Activated CD4-positive, alpha-beta T cell treated with anti-CD3 and anti-CD28 coated beads, Interleukin-2, amount 50 U/mL, for 1 hour (primary cell): Measurements from ENCODE around the gene DNMT3B.
"Not testable (repeated sequence)": the region's sequence is repeated elsewhere in the genome, so short reads cannot be mapped to it uniquely, and the experiment has no call there.

ENCODE experiments used
- DNase-seq: peaks from one replicate; pipeline ENCODE4 v3.0.0-alpha.2; 2020

DNMT3B gene

DNA sequence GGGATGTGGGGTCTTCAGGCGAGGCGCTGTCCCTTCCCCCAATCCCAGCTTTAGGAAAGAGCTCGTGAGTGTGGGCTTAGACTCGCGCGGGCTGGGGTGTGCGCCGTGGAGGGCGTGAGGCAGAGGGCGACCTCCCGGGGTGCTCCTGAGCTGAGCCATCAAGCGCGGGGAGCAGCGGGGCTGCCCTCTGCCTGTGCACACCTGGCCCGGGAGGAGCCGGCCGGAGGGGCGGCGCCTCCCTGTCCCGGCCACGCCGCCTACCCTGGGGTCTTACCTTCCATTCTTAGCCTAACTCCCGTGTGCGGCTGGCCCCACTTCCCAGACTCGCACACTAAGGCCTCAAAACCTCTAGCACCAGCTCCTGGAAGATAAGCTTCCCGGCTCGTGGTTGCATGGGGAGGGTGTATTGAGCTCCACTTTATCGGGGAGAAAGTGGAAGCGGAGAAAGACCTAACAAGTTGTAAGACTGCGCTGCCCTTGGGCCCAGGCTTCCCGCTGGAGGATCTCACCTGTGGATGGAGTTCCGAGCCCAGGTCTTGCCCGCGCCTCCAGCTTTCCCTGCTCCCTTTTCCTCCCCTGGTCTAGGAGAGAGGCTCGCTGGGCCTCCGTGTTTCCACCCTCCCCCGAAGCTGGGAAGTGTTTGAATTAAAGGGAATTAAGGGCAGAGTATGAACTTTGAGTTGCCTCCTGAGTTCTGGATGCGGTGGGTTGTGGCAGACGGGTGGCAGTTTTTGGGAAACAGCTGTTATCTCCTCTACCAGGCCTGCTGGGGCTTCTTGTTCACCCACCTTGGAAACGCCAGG lies 1.2 kb downstream of the DNMT3B start:
- DNase-seq, result no peak

DNA sequence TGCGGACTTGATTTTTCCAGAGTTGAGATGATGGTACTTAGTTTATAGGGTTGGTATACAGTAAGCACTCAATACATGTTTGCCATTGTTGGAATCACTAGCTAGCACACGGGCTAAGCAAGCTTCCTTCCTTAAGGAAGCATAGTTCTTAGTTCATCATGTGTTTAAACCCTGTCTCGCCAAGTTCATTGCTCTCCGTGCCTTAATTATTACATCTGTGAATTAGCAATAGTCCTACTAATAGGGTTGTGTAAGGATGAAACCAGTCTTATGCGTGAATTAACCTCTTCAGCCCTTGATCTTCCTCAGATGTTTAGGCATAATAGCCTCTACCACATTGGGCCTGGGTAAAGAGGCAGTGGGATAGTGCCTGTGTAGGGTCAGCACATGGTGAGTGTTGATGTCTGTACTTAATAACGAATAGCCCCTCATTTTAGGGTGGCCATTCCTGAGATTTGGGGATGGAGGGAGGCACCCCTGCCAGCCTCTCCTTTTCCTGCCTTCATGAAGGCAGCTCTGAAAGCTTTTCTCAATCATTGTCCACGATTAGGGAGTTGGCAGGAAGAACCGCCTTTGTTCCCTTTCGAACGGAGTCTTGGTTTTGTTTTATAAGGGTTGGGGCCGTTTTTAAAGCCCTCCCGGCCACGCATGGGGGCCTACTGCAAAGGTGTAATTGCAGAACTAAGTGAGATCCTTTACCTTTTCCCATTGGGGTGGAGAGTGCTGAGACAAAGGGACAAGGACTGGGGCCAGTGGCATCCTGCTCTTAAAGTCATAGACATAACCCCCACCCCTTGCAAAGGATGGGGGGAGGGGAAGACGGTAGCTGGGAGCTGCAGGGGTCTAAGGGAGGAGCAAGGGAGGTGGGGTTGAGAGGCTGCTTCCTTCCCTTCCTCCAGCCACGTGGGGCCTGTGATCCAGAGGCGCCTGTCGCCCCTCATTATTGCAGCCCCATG lies 2.1 kb downstream of the DNMT3B start:
- DNase-seq, result no peak

DNA sequence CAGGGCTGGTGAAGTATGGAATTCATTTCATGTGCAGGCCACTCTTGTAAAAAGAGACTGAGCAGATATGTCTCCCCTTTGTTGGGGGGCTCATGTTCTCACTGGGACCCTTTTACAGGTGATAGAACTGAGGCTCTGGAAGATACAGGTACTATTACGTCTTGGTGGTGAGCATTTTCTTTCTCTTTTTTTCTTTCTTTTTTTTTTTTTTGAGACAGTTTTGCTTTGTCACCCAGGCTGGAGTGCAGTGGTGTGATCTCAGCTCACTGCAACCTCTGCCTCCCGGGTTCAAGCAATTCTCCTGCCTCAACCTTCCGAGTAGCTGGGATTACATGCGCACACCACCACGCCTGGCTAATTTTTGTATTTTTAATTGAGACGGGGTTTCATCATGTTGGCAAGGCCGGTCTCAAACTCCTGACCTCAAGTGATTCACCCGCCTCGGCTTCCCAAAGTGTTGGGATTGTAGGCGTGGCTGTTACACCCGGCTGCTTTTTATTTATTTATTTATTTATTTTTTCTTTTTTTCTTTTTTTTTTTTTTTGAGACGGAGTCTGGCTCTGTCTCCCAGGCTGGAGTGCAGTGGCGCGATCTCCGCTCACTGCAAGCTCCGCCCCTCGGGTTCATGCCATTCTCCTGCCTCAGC lies 3.2 kb downstream of the DNMT3B start:
- not testable (repeated sequence) for DNase-seq

DNA sequence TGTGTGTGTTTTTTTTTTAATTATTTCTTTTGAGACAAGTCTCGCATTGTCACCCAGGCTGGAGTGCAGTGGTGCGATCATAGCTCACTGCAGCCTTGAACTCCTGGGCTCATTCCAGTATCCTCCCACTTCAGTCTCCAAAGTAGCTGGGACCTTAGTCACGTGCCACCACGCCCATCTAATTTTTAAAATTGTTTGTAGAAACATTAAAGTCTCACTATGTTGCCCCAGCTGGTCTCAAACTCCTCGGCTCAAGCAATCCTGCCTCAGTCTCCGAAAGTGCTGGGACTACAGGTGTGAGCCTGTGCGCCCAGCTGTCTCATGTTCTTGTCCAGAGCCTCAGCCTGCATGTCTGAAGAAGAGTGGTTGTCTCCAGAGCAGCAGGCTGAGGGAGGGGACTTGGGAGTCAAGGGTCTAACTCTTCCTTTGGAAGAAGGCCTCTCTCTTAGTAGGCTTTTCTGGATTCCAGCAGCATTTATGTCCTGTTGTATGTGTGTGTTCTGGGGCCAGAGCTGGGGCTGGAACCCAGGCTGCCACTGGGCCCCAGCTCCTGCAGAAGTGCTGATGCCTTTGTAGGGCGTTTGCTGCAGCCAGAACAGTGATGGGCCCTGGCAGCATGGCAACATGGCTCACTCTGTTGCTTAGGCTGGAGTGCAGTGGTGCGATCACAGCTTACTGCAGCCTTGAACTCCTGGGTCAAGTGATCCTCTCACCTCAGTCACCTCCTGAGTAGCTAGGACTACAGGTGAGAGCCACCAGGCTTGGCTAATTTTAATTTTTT lies 5.4 kb downstream of the DNMT3B start:
- no peak for DNase-seq

DNA sequence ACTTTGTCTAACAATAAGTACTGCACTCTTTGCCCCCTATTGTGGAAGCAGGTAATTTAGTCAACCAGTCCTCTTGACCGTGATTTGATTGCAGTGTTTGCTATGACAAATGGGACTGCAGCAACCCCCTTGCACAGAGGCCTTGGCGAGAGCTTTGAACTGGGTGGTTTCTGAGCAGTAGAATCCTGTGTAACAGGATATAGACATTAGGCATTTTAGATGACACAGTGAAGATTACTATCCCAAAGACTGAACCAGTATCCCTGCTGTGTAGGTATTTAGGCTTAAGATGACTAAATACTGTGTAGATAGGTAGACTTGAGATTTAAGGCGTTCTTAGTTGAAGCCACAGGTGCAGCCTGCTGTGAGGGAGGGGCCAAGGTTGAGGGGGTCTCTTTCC lies 9.9 kb downstream of the DNMT3B start:
- no peak for DNase-seq

DNA sequence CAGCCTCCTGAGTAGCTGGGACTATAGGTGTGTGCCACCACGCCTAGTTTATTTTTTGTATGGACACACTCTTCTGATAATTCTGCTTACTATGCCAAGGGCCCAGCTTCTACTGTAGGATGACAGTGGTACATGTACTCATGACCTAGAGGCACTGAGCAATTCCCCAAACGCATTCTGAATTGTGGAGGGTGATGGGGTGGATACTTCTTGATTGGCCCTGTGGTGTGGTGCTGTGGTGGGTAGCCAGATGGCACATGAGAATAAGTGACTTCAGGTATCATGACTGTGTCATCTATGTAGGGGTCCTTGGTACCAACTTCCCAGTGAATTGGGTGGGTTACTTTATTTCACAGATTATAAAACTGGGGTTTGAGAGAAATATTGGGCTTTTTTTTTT lies 11.0 kb downstream of the DNMT3B start:
- DNase-seq, result no peak

DNA sequence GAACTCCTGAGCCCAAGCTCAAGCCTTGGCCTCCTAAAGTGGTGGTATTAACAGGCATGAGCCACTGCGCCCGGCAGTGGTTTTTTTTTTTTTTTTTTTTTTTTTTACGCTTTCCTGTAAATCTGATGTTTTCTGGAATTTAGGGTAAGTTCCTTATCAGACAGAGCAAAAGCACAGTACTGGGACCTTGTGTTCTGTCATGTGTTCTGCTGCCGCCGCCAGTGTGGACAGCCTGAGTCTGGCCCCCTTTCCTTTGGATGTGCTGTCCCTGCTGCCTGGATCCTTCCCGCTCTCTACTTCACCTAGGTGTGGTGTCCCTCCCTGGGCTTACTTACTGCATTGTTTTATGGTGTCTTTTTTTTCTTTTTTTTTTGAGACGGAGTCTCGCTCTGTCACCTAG lies 11.7 kb downstream of the DNMT3B start:
- no peak for DNase-seq

DNA sequence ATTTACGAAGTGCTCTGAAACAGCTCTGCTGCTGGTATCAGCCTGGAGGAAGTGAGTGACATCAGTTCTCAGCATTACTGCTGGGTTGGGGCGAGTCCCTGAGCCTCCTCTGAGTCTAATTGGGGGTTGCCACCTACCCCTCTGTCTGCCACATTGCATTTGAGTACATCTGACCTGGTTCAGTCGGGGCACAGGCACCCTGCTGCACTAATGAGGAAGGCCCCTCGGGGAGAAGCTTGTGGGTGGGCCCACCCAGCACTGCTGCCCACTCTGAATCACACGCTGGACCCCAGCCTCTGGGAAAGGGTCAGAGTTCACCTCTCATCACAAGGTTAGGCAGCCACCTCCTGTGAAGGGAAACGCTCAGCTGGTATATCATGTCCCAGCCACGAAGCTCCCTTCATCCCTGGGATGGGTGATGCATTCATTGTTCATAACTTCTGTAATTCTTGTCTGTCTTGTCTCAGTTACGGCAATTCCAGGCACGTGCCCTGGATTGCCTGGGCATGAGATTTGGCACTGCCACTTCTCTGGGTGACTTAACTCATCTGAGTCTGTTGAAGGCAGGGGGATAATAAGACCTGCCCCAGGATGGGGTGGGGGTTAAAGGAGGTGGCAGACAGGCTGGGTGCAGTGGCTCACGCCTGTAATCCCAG lies 13.3 kb downstream of the DNMT3B start:
- DNase-seq, result no peak

DNA sequence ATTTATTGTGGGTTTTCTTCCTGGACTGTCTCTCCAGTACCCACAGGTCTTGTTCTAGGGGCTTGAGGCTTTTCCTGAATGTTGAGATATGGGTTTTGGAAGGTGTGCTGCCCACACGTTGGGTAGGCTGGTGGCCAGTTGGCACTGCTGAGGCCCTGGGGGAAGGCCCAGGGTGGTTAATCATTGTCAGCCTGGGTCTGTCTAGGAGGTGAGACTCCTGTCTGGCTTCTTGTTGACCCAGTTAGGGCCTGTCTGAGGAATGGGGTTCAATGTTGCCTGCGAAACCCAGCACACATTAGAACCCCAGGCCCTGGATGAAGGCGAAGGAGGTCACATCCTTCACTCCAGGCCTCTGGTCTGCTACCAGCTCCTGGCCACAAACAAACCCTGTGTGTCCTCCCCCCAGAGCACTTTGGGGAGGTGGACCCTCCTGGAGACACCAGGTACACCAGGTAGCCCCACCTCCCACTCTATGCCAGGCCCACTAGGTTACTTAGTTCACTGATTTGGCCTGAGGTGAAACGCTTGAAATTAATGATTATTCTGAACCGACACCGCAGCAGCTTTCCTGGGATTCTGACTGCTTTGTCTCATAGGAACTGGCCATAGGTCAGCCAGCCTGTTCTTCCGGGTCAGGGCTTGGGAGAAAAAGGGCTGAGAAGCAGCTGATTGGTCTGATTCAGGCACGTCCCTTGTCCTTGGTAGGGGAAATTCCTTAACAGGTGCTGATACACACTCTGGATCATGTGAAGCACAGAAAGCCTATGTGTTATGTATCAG lies 15.2 kb downstream of the DNMT3B start:
- DNase-seq, result no peak

DNA sequence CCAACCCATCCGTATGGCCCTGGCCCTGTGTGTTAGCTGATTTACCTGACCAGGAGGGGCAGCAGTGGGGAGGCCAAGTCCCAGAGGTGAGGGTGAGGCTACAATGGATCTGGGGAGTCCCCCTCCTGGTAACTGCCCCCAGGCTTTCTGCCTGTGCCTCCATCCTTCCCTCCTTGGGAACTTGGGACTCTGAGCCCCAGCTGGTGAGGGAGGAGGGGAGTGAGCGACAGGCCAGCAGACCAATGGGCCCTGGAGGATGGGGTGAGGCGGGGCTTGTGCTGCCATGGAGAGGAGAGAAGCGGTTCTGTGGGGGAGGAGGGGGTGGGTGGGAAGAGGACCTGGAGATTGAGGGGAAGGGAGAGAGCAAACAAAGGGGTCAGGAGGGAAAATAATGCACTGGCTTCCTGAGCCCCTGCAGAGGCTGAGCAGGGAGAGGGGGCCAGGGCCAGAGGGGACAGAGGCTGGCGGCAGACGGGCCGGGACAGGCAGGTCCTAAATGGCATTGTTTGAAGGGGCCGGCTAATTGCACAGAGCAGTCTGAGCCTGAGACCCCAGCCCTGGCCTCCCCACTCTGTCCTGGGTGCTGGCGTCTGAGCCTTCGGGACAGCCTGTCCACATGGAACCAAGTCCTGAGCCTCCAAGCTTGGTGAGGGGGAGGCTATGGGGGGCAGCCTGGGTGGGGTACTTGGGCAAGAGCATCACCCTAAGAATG lies 17.5 kb downstream of the DNMT3B start:
- no peak for DNase-seq

DNA sequence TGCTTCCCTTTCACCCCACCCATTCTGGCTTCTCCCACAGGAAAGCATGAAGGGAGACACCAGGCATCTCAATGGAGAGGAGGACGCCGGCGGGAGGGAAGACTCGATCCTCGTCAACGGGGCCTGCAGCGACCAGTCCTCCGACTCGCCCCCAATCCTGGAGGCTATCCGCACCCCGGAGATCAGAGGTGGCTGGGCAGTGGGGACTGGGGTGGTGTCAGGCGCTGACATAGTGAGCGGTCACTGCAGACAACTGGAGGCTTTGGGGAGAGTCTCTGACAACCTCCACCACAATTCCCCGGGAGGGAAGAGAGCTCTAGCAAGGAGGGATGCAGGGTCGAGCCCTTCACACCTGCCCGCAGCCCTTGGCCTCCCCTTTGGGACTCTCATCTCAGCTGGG lies 18.1 kb downstream of the DNMT3B start:
- no peak for DNase-seq

DNA sequence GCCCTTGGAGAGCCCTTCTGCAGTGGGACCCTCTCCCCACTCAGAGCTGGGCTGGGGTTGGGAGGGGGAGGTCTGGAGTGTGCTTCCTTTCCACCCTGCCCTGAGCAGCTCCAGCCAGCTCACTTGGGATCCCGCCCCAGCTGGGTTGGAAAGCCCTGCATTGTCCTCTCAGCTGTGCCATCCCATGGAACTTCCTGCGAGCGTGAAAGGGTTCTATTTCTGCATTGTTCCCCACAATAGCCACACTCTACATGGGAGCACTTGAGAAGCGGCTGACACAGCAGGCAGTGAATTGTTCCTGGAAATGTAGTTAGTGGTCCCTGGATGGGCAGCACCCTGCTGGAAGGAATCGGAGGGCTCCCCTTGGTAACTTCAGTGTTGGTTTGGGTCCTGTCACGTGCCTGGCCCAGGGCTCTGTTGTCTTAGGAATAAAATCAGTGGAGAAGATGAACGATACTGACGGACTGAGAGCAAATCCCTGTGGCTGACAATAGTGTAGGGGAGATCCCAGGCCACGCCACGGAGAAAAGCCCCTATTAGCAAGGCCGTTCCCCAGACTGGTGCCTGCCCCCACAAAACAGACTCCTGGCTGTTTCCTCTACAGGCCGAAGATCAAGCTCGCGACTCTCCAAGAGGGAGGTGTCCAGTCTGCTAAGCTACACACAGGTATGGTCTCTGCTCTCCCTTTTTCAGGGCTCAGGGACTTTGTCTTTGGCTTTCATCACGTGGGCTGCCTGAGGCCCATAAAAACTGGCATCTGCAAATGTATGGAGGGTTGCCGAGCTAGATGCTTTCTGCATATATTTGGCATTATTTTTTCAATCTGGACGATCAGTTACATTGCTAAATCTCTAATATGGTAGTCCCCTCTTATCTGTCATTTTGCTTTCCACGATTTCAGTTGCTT lies 18.8 kb downstream of the DNMT3B start:
- DNase-seq, result no peak

DNA sequence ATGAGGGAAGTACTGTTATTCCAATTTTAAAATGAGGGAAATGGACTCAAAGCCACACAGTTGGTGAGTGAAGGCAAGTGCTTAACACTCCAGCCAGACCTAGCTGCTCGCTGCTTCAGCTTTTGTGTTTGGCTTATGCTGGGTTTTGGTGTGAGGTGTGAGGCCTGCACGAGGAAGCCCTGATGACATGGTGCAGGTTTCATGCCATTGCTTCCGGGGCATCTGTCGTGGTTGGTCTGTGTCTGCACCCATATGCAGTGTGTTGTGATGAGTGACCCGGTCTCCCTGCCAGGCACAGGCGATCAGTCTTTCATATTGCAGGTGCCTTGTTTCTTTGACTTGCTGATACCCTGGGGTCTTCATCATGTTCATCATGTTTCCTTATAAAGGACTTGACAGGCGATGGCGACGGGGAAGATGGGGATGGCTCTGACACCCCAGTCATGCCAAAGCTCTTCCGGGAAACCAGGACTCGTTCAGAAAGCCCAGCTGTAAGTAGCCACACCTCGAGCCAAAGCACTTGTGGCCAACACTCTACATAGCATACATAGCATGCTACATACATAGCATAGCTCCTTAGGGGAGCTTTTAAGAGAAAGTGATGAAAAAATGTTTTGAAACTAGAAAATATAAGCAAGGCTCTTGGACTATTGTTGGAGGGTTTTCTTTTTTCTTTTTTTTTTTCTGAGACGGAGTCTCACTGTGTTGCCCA lies 22.3 kb downstream of the DNMT3B start:
- DNase-seq, result no peak

DNA sequence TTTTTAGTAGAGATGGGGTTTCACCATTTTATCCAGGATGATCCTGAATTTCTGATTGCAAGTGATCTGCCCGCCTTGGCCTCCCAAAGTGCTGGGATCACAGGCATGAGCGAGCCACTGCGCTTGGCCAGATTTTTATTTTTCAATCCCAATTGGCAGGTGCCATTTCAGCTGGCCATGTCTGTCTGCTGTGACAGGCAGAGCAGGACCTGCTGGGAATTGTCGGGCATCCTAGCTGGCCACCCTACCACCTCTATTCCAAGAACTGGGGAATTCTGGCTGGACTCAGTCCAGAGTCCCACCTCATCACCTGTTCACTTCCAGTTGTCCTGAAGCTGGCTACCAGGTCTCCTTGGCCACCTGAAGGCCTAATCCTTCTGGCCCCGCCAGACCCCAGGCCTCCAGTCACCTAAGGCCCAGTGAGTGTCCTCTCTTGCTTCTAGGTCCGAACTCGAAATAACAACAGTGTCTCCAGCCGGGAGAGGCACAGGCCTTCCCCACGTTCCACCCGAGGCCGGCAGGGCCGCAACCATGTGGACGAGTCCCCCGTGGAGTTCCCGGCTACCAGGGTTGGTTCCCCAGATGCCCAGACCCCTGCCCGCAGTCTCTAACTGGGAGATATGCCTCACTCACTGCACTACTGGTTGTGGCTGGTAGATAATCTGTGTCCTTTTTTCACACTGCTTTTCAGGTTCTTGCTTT lies 24.0 kb downstream of the DNMT3B start:
- no peak for DNase-seq

DNA sequence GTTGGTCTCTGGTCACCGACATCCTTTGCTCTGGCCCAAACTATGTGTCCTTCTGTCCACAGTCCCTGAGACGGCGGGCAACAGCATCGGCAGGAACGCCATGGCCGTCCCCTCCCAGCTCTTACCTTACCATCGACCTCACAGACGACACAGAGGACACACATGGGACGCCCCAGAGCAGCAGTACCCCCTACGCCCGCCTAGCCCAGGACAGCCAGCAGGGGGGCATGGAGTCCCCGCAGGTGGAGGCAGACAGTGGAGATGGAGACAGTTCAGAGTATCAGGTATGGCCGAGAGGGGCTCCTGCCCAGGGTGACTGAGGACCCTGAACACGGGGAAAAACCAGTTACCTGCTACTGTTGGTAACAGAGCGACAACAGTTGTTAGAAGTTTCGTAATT lies 25.0 kb downstream of the DNMT3B start:
- DNase-seq, result no peak

DNA sequence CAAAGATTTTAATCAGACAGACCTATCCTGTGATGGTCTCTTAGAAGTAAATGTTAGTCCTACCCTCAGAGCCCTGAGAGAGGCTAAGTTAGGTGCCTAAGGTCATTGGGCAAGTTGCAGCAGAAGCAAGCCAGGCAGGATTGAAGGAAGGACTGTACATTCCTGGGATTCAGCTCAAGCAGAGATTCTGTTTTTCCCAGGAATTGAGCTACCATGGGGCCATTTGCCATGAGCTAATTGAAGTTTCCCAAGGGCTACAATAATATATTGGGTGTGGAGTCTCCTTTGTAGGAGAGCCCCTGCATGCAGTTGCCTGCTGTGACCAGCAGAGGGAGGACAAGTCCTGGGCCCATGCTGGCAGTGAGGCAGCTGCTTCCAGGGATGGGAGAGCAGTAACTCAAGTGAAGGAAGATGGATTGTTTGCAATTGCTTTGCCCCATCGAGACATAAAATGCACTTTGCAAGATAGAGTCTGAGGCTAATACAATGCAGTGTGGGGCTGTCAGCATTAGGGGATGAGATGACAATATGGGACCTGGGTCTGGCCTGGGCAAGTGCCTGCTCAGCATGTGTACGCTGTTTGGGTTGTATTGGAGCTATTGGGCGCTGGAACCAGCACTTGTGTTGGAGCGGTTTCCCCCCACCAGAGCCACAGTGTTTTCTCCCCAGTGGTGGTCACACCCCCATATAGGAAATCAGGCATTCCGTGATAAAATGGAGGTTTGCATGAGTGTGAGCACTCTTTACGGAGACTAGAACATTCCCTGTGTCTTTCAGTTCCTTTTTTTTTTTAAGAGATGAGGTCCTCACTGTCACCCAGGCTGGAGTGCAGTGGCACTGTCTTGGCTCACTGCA lies 27.9 kb downstream of the DNMT3B start:
- DNase-seq, result peak; percentile 72

DNA sequence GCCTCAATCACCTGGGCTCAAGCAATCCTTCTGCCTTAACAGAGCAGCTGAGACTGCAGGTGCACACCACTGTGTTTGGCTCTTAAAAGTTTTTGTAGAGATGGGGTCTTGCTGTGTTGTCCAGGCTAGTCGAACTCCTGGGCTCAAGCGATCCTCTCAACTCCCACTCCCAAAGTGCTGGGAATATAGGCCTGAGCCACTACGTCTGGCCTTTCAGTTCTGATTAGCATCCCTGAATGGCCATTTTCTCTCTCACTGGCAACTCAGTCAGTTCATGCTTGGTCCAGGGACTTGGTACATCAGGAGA lies 28.5 kb downstream of the DNMT3B start:
- no peak for DNase-seq
